NCI-H2227 treated with DMSO at 0.1 percent for 48 hours (cell line): ENCODE measurements around the gene UBA3.

Source experiments
- DNase-seq: peaks from one replicate; lab custom pipeline; 2025; lab: John Stamatoyannopoulos, UW

The UBA3 gene

GRCh38 chr3:69080233-69080920 is at the start of gene UBA3:
Gene UBA3 (minus strand): TSS chr3:69080365. CDS start chr3:69080353, 12 bp downstream.
- DNase-seq = peak; percentile 71

- DNase-seq = no peak
Observed at GRCh38 chr3:69129531-69129930, 49.4 kb upstream of the UBA3 start.

GRCh38 chr3:69128509-69128908 is 48.3 kb upstream of the UBA3 start:
- DNase-seq = no peak

- no peak for DNase-seq
Observed at GRCh38 chr3:69126999-69127398, 46.8 kb upstream of the UBA3 start.

- no peak for DNase-seq
Observed at GRCh38 chr3:69126216-69126615, 46.1 kb upstream of the UBA3 start.

GRCh38 chr3:69122403-69122802 is 42.2 kb upstream of the UBA3 start, which contains the start of gene LMOD3:
Gene LMOD3 (minus strand): TSS chr3:69122595. CDS start chr3:69122386, 209 bp downstream.
- DNase-seq = no peak

GRCh38 chr3:69121950-69122349 is 41.8 kb upstream of the UBA3 start:
- DNase-seq = no peak

- DNase-seq = no peak
Observed at GRCh38 chr3:69121513-69121912, 41.3 kb upstream of the UBA3 start.

GRCh38 chr3:69120879-69121464 is 40.8 kb upstream of the UBA3 start:
- peak; percentile 47 for DNase-seq

- DNase-seq = no peak
Observed at GRCh38 chr3:69119681-69120080, 39.5 kb upstream of the UBA3 start.

- no peak for DNase-seq
Observed at GRCh38 chr3:69119138-69119537, 39.0 kb upstream of the UBA3 start.

- DNase-seq = no peak
Observed at GRCh38 chr3:69118555-69118954, 38.4 kb upstream of the UBA3 start.

GRCh38 chr3:69116897-69117296 is 36.7 kb upstream of the UBA3 start:
- DNase-seq = no peak

GRCh38 chr3:69116162-69116561 is 36.0 kb upstream of the UBA3 start:
- no peak for DNase-seq

- DNase-seq = no peak
Observed at GRCh38 chr3:69115731-69116130, 35.6 kb upstream of the UBA3 start.

GRCh38 chr3:69113536-69113935 is 33.4 kb upstream of the UBA3 start:
- no peak for DNase-seq

GRCh38 chr3:69110941-69111546 is 30.9 kb upstream of the UBA3 start:
- no peak for DNase-seq

- no peak for DNase-seq
Observed at GRCh38 chr3:69108811-69109210, 28.6 kb upstream of the UBA3 start.

- no peak for DNase-seq
Observed at GRCh38 chr3:69107841-69108240, 27.7 kb upstream of the UBA3 start.

- DNase-seq = no peak
Observed at GRCh38 chr3:69105320-69105719, 25.2 kb upstream of the UBA3 start.

GRCh38 chr3:69104586-69104985 is 24.4 kb upstream of the UBA3 start:
- no peak for DNase-seq

- no peak for DNase-seq
Observed at GRCh38 chr3:69103123-69103522, 23.0 kb upstream of the UBA3 start.

- no peak for DNase-seq
Observed at GRCh38 chr3:69102384-69102783, 22.2 kb upstream of the UBA3 start.
